Neural crest cell (in vitro differentiated cells): Measurements from ENCODE around the gene ARID5B. TPM values are rescaled to one million over a fixed set of nuclear protein-coding genes. Genes with fewer than 3 reads are reported as not detected.
A peak's percentile ranks its signal among the peaks of the same experiment; 100 is the strongest.

Experiments
- DNase-seq: peaks from one replicate; pipeline ENCODE4 v3.0.0; 2021; ENCODE audit warnings: low read depth, mixed read lengths, low spot score
- H3K27ac Mint-ChIP-seq: one replicate; pipeline ENCODE4 v1.8.0; 2021; ENCODE audit warnings: mild to moderate bottlenecking, mixed read lengths; ENCODE audit not compliant: unreplicated experiment
- H3K27me3 Mint-ChIP-seq: 2 replicates; pipeline ENCODE4 v1.8.0; 2021; ENCODE audit warnings: low read depth, mild to moderate bottlenecking, mixed read lengths
- H3K36me3 Mint-ChIP-seq: 2 replicates; pipeline ENCODE4 v1.8.0; 2021; ENCODE audit warnings: low read depth, mild to moderate bottlenecking, mixed read lengths
- H3K4me1 Mint-ChIP-seq: 2 replicates; pipeline ENCODE4 v1.8.0; 2021; ENCODE audit warnings: mixed read lengths
- H3K4me3 Mint-ChIP-seq: one replicate; pipeline ENCODE4 v1.8.0; 2021; ENCODE audit warnings: mild to moderate bottlenecking, mixed read lengths
- H3K9me3 Mint-ChIP-seq: 2 replicates; pipeline ENCODE4 v1.8.0; 2021; ENCODE audit warnings: mixed read lengths
- total RNA-seq: library from RNA; stranded (reverse); gene quantifications from 2 replicates; pipeline ENCODE4 v1.2.1, GENCODE V29; 2021
- TF ChIP-seq, protein P1 (sequence below): fragments of 200-600 bp; sonication (generic); conservative IDR thresholded peaks from 2 replicates; pipeline ENCODE4 v1.5.0; 2021; ENCODE audit warnings: antibody characterized with exemption, mild to moderate bottlenecking

ARID5B gene
- total RNA-seq, 1 donor from 2014 or later: 10.4 TPM

GRCh38 chr10:61903928-61904344 is 2.4 kb downstream of the ARID5B start:
- Mint-ChIP-seq H3K9me3 (no peaks in the 10 kb centered on the region), H3K4me1 (peaks cover 30% of the 10 kb centered on the region)

GRCh38 chr10:61904733-61905725 is 3.5 kb downstream of the ARID5B start:
- peaks cover 20% of the 10 kb centered on the region for H3K4me1 Mint-ChIP-seq
- peak overlapping the region; percentile 91 for H3K4me3 Mint-ChIP-seq
- no peak for DNase-seq
- H3K27me3 Mint-ChIP-seq: peaks cover 5% of the 10 kb centered on the region
- H3K27ac Mint-ChIP-seq: no peak overlapping the region
- peaks cover 3% of the 10 kb centered on the region for H3K36me3 Mint-ChIP-seq
- H3K9me3 Mint-ChIP-seq: no peaks in the 10 kb centered on the region
- TF ChIP-seq, protein P1, sequence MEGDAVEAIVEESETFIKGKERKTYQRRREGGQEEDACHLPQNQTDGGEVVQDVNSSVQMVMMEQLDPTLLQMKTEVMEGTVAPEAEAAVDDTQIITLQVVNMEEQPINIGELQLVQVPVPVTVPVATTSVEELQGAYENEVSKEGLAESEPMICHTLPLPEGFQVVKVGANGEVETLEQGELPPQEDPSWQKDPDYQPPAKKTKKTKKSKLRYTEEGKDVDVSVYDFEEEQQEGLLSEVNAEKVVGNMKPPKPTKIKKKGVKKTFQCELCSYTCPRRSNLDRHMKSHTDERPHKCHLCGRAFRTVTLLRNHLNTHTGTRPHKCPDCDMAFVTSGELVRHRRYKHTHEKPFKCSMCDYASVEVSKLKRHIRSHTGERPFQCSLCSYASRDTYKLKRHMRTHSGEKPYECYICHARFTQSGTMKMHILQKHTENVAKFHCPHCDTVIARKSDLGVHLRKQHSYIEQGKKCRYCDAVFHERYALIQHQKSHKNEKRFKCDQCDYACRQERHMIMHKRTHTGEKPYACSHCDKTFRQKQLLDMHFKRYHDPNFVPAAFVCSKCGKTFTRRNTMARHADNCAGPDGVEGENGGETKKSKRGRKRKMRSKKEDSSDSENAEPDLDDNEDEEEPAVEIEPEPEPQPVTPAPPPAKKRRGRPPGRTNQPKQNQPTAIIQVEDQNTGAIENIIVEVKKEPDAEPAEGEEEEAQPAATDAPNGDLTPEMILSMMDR: peak; percentile 35

More at GRCh38 chr10:61903928-61904344, 2.4 kb downstream of the ARID5B start:
- H3K27ac Mint-ChIP-seq: no peak overlapping the region
- DNase-seq: no peak
- TF ChIP-seq, protein P1: no peak
- peak overlapping the region; percentile 91 for H3K4me3 Mint-ChIP-seq
- H3K36me3 Mint-ChIP-seq: peaks cover 3% of the 10 kb centered on the region
- peaks cover 16% of the 10 kb centered on the region for H3K27me3 Mint-ChIP-seq

- peaks cover 25% of the 10 kb centered on the region for H3K4me1 Mint-ChIP-seq
- H3K4me3 Mint-ChIP-seq: no peak overlapping the region
- H3K36me3 Mint-ChIP-seq: peaks cover 8% of the 10 kb centered on the region
- no peaks in the 10 kb centered on the region for H3K9me3 Mint-ChIP-seq
- DNase-seq: no peak
- no peak overlapping the region for H3K27ac Mint-ChIP-seq
- TF ChIP-seq, protein P1: no peak
- H3K27me3 Mint-ChIP-seq: no peaks in the 10 kb centered on the region
Observed at GRCh38 chr10:61905837-61906561, 4.5 kb downstream of the ARID5B start.

DNA sequence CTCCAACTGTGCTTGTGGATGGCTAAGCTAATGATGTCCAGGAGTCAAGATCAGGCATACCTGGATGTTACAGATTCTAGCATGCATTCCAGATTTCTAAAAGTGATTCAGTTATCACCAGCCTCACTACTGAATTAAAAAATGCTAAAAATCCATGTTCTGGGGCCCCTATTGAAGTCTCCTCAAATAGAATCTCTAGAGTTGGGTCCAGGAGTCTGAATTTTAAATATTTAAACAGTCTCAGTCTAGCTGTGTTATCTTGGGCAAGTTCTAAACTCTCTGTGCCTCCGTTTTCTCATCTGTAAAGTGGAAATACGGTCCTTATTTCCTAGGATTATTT is 5.0 kb downstream of the ARID5B start:
- peaks cover 29% of the 10 kb centered on the region for H3K4me1 Mint-ChIP-seq
- TF ChIP-seq, protein P1: no peak
- no peaks in the 10 kb centered on the region for H3K9me3 Mint-ChIP-seq
- no peak overlapping the region for H3K27ac Mint-ChIP-seq
- H3K27me3 Mint-ChIP-seq: no peaks in the 10 kb centered on the region
- DNase-seq: no peak
- H3K36me3 Mint-ChIP-seq: peaks cover 8% of the 10 kb centered on the region
- H3K4me3 Mint-ChIP-seq: no peak overlapping the region

- DNase-seq: no peak
- H3K27me3 Mint-ChIP-seq: no peaks in the 10 kb centered on the region
- H3K4me3 Mint-ChIP-seq: no peak overlapping the region
- peaks cover 8% of the 10 kb centered on the region for H3K36me3 Mint-ChIP-seq
- no peak overlapping the region for H3K27ac Mint-ChIP-seq
- peaks cover 34% of the 10 kb centered on the region for H3K4me1 Mint-ChIP-seq
- no peaks in the 10 kb centered on the region for H3K9me3 Mint-ChIP-seq
- TF ChIP-seq, protein P1: no peak
Observed at GRCh38 chr10:61907011-61907410, 5.5 kb downstream of the ARID5B start.
